HG02970 (cell line): ENCODE measurements around the gene CBX3.
A peak's percentile ranks its signal among the peaks of the same experiment; 100 is the strongest.
"Not testable (repeated sequence)": the region's sequence is repeated elsewhere in the genome, so short reads cannot be mapped to it uniquely, and the experiment has no call there.

Experiments used
- ATAC-seq: cut with Tn5 transposase; IDR thresholded peaks from one replicate; pipeline ENCODE4 v1.9.1; 2021; ENCODE audit warnings: mild to moderate bottlenecking, moderate library complexity, moderate number of reproducible peaks; ENCODE audit not compliant: unreplicated experiment, low FRiP score

The CBX3 gene

DNA sequence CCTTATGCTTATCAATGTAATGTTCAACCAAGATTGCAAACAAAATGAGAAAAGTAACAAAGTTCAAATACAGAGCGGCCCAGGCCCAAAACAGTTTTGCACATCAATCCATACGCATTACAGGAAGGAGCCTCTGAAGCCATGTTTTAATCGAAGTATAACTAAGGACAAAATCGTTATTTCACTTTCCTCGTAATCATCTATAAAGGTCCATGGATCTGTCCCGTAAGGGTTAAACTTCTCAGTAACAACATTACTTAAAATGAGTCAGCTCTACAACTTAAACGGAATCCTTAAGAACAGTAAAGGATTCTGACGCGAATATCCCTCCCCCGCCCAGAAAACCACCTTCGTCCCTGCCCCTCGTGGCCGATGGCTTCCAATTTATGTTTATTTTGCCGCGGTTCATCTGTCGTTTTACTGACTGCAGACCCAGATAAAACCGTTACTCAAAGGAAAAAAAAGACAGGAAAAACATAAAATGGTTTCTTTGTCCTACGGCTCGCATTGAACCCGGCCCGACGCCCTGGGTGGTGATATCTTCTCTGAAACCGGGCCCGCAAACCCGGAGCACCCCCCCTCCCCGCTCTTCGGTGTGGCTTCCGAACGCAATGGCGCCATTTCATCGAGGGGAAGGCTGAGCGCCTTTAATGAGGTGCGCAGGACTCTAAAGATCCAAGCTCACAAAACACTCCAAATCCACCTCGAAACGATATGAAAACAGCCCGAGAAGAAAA, 2.1 kb upstream of the CBX3 start:
- ATAC-seq = no peak

DNA sequence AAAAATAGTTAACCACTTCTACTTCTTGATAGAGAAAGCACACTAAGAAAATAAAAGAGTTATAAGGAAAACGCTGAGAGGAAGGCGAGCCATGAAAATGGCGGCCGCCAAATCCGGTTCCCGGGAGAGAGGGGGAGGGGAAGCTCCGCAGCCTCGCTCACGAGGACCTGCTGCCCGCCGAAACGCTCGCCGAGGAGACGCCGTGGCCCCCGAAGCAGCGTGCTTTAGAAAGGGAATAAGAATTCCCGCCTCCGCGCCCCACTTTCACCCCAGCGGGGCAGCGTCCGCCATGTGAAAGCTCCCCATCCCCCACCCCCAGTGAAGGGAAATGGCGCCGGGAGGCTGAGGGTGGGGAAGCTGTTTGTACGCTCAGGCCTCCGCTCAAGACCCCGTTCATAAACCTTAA, 1.5 kb upstream of the CBX3 start:
- ATAC-seq = peak; percentile 8

- peak; percentile 70 for ATAC-seq
Observed at GRCh38 chr7:26200444-26201246, 900 bp upstream of the CBX3 start, which contains the start of gene HNRNPA2B1. Gene HNRNPA2B1 (minus strand): TSS chr7:26200746. CDS start chr7:26200577, 169 bp downstream.

DNA sequence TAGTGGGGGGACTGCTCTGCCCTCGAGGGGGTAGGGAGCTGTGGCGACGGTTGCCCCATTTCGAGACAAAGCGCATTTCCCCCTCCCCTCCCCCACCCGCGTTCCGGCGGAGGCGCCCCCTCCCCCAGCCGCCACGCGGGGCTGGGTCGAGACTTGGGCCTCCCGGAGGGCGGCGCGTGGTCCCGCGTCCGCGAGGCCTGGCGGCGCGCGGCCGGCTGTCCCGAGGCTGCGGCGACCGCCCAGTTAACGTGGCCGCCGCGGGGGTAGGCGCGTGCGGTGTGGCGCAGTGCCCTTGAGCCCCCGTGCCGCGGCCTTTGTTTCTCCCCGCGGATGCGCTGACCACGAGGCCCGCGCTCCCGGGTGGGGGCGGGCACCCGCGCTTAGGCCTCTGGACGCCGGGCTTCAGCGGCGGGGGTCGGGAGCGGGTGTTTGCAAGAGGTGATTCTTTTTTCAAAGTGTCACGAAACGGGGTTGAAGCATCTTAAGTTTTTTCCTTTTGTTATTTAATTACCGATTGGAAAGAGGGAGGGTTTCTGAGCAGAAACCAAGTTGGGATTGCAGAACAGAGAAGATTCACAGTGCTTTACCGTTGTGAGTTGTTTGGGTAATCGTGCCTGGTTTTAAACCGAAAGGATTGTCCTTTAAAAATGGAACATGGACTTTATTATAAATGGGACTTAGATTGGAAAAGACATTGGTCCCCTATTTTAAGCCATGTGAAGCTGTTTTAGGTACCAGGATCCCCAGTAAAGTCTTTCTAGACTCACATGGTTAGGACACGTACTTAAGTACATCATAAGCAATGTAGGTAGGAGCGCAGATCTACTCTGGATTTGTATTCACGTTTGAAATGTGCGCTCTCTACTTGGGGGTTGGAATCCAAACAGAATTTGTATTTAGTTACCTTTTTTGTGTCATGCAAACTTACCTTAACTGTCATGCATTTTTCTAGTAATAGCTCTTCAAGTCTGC, 760 bp downstream of the CBX3 start:
- ATAC-seq = peak; percentile 14

DNA sequence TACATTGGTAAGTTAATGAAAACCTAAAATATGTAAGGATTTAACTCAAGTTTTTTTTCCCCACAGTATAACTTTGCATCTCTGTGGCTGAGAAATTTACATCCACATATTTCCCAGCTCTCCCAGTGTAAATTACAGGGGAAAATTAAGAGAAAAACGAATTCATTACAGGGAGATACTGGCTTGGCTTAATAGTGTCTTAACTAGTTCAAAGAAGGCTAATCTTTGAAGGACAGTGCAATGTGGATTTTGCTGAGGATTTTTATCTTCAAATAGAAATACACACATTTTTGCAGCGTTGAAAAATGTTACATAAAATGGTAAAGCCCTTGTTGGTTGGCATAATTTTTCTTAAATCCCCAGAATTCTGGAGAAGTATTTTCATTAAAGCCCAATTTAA, 1.5 kb downstream of the CBX3 start:
- no peak for ATAC-seq

GRCh38 chr7:26208040-26208439, 6.5 kb downstream of the CBX3 start:
- ATAC-seq = no peak

- no peak for ATAC-seq
Observed at GRCh38 chr7:26212921-26213718, 11.6 kb downstream of the CBX3 start.

- no peak for ATAC-seq
Observed at GRCh38 chr7:26213807-26214515, 12.4 kb downstream of the CBX3 start.

DNA sequence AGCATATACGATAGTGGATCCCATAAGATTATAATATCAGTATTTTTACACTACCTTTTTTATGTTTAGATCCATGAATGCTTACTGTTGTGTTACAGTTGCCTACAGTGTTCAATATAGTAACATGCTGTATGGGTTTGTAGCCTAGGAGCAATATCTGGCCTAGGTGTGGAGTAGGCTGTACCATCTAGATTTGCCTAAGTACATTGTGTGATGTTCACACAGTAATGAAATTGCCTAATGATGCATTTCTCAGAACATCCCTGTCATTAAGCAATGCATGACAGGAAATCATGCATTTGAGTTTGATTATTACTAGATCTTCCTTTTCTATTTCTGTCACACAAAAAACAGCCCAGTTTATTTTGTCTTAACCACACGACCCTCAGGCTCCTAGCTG, 14.5 kb downstream of the CBX3 start:
- no peak for ATAC-seq

- ATAC-seq = no peak
Observed at GRCh38 chr7:26224359-26224758, 22.8 kb downstream of the CBX3 start.

DNA sequence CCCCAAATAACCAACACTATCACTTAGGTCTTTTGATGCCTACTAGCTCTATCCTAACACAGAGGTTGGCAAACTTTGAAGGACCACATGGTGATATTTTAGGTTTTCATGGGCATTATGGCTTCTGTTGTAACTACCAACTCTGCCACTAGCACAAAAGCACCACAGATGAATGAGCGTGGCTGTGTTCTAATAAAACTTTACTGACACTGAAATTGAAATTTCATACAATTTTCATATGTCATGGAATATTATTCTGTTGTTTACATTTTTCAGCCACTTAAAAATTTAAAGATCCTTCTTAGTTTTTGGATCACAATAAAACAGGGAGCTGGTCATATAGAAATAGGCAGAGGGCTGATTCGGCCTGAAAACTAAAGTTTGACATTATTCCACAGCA, 26.4 kb downstream of the CBX3 start:
- ATAC-seq = no peak

DNA sequence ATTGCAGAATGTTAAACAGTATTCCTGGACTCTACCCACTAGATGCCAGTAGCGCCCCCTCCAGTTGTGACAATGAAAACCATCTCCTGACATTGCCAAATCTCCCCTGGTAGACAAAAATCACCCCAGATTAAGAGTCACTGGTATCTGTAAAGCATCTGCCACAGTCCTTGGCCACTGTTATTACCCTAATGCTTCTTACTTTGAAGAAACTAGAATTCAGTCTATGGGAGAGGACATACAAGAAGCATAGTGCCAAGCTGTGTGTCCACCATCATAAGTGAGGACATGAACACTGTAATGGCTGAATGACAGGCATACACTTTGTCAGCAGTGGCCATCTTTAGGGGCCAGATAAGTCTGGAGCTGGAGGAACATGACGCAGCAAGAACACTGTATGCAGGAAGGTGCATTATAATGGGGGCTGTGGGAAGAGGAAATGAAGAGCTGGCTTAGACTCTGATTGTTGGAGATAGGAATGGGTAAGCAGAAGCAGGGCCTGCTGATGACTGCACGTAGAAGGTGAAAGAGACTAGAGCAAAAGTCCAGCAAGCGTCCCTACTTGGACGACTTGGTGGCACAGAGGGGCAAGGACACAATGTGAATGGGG, 32.5 kb downstream of the CBX3 start:
- no peak for ATAC-seq

DNA sequence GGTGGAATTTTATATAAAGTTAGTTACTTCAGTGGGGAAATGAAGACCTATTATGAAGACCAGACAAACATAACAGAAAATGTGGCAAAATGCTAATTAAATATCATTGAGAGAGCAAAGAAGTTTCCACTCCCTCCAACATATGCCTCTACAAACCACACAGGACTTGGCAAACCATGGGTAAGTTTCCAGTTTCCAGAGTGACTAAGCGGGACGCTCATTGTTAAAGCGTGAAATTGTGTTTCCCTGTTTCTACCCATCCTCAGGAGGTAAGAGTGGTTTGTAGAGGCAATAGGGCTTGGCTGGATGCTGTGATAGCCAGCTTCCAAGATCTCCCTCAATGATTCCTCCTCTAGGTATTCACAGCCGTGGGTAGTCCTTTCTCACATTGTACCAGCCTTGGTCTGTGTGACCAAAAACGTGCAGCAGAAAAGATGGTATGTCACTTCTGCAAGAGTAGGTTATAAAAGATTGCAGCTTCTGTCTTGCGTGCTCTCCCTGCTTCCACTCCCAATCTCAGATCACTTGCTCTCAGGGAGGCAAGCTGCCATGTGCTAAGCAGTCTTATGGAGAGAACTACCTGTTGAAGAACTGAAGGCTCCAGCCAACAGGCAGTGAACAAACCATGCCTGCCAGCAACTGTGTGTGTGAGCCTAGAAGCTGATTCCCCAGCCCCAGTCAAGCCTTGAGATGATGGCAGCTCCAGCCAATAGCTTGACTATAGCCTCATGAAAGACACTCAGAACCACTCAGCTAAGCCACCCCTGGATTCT, 35.7 kb downstream of the CBX3 start:
- no peak for ATAC-seq

DNA sequence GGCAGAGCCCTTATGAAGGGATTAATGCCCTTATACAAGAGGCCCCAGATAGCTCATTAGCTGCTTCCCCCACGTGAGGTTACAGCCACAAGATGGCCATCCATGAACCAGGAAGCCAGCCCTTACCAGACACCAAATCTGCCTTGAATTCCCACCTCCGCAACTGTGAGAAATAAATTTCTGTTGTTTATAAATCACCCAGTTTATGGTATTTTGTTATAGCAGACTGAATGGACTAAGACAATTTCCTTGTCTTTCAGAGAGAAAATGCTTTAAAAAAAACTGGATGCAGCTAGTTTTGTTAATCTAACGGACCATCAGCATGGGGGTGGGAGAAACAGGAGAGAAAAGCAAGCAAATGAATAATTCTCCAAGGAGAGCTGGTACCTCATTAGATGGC, 36.5 kb downstream of the CBX3 start:
- no peak for ATAC-seq

GRCh38 chr7:26245150-26245549, 43.6 kb downstream of the CBX3 start:
- no peak for ATAC-seq

DNA sequence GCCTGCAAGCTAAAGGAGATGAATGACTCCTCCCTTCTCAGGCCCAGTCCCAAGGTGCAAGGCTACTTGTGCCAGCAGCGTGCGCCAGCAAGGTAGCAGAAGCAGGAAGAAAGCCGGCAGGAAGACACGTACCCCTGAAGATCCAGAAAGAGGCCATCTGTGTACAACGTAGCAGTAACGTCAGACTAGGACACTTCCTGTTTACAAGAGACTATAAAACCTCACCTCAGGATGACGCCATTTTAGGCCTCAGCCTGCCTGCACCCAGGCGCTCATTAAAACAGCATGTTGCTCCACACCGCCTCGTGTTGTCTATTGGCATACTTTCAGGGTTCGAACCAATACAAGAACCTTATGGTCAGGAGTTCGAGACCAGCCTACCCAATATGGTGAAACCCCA, 48.7 kb downstream of the CBX3 start:
- ATAC-seq = no peak

DNA sequence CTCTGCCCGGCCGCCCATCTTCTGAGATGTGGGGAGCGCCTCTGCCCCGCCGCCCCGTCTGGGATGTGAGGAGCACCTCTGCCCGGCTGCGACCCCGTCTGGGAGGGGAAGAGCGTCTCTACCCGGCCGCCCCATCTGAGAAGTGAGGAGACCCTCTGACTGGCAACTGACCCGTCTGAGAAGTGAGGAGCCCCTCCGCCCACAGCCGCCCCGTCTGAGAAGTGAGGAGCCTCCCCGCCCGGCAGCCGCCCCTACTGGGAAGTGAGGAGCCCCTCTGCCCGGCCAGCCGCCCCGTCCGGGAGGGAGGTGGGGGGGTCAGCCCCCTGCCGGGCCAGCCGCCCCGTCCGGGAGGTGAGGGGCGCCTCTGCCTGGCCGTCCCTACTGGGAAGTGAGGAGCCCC, 60.3 kb downstream of the CBX3 start:
- not testable (repeated sequence) for ATAC-seq
